Right atrium auricular region (tissue), 2 donors: Measurements from ENCODE around the gene RNF217. TPM values are rescaled to one million over a fixed set of nuclear protein-coding genes. Genes with fewer than 3 reads are reported as not detected.
A peak's percentile ranks its signal among the peaks of the same experiment; 100 is the strongest.

Experiments
- DNase-seq: peaks from one replicate; pipeline ENCODE4 v3.0.0-alpha.2; 2019; ENCODE audit warnings: low spot score
- H3K27ac ChIP-seq, 2 donors: fragments of 200-600 bp; sonication (generic); 1 replicate in 1 of 2; 2 replicates in 1 of 2; pipeline ENCODE4 v1.5.1; 2016 to 2019
- H3K27me3 ChIP-seq, 2 donors: fragments of 200-600 bp; sonication (generic); one replicate each; pipeline versions ENCODE4 v1.5.1 to v1.6.0; 2017 to 2019
- H3K36me3 ChIP-seq: fragments of 200-600 bp; sonication (generic); one replicate; pipeline ENCODE4 v1.5.1; 2016
- H3K4me1 ChIP-seq, 2 donors: fragments of 200-600 bp; sonication (generic); one replicate each; pipeline versions ENCODE4 v1.5.1 to v1.6.0; 2017 to 2019
- H3K4me3 ChIP-seq, 2 donors: fragments of 200-600 bp; sonication (generic); 1 replicate in 1 of 2; 2 replicates in 1 of 2; pipeline ENCODE4 v1.5.1; 2017 to 2019; ENCODE audit warnings: mild to moderate bottlenecking in 1 of 2, moderate library complexity in 1 of 2
- H3K9me3 ChIP-seq, 2 donors: fragments of 200-600 bp; sonication (generic); one replicate each; pipeline ENCODE4 v1.5.1; 2019
- total RNA-seq, 2 donors: library from RNA; depleted of rRNA; stranded (reverse); fragments of >200 nt; gene quantifications; one replicate each; pipeline ENCODE4 v1.1.0, GENCODE V29; 2016
- TF ChIP-seq, protein P1 (sequence below), 2 donors: fragments of 200-600 bp; sonication (generic); IDR thresholded peaks; one replicate each; pipeline ENCODE4 v1.5.1; 2019; ENCODE audit warnings: antibody characterized with exemption in 2 of 2

RNF217 gene
- total RNA-seq, 2 donors from 2014 or later = 12.7 to 14.1 TPM

DNA sequence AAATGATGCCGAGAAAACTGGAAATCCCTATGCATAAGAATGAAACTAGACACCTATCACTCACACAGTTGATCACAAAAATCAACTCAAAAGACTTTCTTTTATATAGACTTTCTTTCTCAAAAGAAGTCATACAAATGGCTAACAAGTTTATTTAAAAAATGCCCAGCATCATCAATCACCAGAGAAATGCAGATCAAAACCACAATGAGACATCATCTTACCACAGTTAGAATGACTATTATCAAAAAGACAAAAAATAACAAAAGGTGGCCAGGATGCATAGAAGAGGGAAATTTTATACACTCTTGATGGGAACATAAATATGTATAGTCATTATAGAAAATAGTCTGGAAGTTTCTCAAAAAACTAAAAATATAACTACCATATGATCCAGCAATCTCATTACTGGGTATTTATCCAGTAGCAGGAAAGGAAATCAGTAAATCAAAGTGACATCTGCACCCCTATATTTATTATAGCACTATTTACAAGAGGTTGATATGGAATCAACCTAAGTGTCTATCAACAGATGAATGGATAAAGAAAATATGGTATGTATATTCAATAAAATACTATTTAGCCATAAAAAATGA, 3.4 kb upstream of the RNF217 start:
- no peak for DNase-seq
- Histone ChIP-seq H3K27me3 (no peaks in the 10 kb centered on the region), H3K9me3 (no peaks in the 10 kb centered on the region), H3K27ac (no peak overlapping the region), H3K4me3 (no peak overlapping the region), H3K36me3 (no peaks in the 10 kb centered on the region), H3K4me1 (peaks cover 0 to 18% of the 10 kb centered on the region in 2 donors)
- TF ChIP-seq, protein P1, sequence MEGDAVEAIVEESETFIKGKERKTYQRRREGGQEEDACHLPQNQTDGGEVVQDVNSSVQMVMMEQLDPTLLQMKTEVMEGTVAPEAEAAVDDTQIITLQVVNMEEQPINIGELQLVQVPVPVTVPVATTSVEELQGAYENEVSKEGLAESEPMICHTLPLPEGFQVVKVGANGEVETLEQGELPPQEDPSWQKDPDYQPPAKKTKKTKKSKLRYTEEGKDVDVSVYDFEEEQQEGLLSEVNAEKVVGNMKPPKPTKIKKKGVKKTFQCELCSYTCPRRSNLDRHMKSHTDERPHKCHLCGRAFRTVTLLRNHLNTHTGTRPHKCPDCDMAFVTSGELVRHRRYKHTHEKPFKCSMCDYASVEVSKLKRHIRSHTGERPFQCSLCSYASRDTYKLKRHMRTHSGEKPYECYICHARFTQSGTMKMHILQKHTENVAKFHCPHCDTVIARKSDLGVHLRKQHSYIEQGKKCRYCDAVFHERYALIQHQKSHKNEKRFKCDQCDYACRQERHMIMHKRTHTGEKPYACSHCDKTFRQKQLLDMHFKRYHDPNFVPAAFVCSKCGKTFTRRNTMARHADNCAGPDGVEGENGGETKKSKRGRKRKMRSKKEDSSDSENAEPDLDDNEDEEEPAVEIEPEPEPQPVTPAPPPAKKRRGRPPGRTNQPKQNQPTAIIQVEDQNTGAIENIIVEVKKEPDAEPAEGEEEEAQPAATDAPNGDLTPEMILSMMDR (IDR thresholded peaks at IDR 0.05) = no peak

DNA sequence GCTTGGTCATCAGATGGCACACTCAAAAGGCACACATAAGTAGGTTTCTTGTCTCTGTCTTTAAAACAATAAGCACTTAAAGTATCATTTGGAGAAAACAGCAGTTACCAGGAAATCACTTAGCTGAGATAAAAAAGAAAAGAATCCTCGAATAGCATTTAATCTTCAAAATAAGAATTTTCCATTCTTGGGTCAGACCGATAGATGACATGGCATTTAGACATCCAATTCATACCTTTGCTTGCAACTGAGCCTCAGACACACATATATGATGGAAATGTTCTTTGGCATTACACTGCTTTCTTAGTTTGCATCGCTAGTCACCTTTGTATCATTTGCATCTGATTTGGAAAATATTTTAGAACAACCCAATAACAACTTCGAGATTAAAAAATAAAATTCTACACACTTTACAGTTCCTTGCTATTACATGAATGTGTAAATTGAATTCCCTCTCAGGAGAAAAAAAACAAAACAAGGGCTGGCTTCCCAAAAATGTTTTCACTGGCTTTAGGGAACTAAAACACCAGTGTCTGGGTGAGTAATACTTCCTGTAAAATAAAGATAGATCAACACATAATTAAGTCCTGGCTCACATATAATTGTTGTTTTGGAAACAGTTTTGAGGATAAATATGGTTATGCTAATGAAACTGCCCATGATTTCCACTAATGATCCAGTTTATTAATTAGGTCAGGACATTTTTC, 1.3 kb upstream of the RNF217 start:
- Histone ChIP-seq H3K36me3 (no peaks in the 10 kb centered on the region), H3K27me3 (no peaks in the 10 kb centered on the region), H3K27ac (peak overlapping the region; percentile 88 to 90), H3K4me1 (peaks cover 0 to 32% of the 10 kb centered on the region in 2 donors), H3K4me3 (peak overlapping the region; percentile 71), H3K9me3 (no peaks in the 10 kb centered on the region)
- DNase-seq = no peak
- TF ChIP-seq, protein P1 (IDR thresholded peaks at IDR 0.05) = no peak

DNA sequence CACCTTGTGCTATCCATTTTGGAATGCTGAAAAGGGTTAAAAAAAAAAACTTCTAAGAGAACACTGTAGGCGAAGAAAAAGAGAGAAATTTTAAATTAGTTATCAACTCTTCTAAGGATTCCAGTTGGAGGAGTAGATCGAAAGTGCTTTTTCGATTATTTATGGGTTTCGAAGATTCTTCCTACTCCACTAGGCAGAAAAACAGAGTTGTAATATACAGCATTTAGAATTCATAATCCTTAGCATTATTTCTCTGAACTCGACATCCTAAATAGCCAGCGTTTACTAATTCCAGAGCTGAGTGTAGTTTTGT, 817 bp upstream of the RNF217 start:
- H3K4me1 ChIP-seq = peaks cover 0 to 35% of the 10 kb centered on the region in 2 donors
- no peaks in the 10 kb centered on the region for H3K36me3 ChIP-seq
- TF ChIP-seq, protein P1 (IDR thresholded peaks at IDR 0.05) = no peak
- DNase-seq = no peak
- H3K27ac ChIP-seq = peak overlapping the region; percentile 88 to 90
- H3K27me3 ChIP-seq = no peaks in the 10 kb centered on the region
- H3K9me3 ChIP-seq = no peaks in the 10 kb centered on the region
- peak overlapping the region; percentile 71 for H3K4me3 ChIP-seq

DNA sequence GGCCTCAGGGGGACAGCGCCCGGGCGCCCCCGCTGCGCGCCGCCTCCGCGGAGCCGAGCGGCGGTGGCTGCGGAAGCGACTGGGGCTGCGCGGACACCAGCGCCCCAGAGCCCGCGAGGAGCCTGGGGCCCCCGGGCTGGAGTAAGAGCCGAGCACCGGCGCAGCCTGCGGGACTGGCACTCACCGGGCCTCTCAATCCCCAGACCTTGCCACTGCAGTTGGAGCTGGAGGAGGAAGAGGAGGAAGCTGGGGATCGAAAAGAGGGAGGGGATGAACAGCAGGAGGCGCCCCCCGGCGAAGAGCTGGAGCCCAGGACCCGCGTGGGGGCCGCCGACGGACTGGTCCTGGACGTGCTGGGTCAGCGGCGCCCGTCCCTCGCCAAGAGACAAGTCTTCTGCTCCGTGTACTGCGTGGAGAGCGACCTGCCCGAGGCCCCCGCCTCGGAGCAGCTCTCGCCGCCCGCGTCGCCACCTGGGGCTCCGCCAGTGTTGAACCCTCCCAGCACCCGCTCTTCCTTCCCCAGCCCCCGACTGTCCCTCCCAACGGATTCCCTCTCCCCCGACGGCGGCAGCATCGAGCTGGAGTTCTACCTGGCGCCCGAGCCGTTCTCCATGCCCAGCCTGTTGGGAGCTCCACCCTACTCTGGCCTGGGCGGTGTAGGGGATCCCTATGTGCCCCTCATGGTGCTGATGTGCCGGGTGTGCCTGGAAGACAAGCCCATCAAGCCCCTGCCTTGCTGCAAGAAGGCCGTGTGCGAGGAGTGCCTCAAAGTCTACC, 590 bp downstream of the RNF217 start:
- H3K27me3 ChIP-seq = no peaks in the 10 kb centered on the region
- peak overlapping the region; percentile 71 for H3K4me3 ChIP-seq
- H3K27ac ChIP-seq = peak overlapping the region; percentile 88 to 90
- no peak for DNase-seq
- H3K9me3 ChIP-seq = no peaks in the 10 kb centered on the region
- H3K4me1 ChIP-seq = peaks cover 0 to 35% of the 10 kb centered on the region in 2 donors
- no peaks in the 10 kb centered on the region for H3K36me3 ChIP-seq
- TF ChIP-seq, protein P1 (IDR thresholded peaks at IDR 0.05) = peak in 1 of 2 donors; percentile 56

DNA sequence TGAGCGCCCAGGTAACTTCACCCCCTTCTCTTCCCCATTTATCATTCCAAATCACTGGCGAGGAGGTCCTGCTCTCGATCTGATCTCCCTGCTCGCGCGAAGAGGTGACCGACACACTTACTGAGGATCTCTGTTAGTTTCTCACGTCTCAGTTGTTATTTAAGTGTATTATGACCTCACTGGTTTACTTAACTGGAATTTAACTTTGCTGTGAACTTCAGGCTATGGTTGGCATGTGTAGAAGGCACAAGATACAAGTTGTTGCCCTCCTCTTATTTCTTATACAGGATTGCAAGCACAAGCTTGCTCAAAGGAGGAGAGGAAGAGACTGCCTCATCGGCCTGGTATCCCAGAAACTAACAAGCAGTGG, 1.2 kb downstream of the RNF217 start:
- TF ChIP-seq, protein P1 (IDR thresholded peaks at IDR 0.05) = no peak
- no peaks in the 10 kb centered on the region for H3K9me3 ChIP-seq
- H3K4me3 ChIP-seq = peak overlapping the region; percentile 71
- peak overlapping the region; percentile 88 to 90 for H3K27ac ChIP-seq
- no peaks in the 10 kb centered on the region for H3K27me3 ChIP-seq
- peaks cover 0 to 41% of the 10 kb centered on the region in 2 donors for H3K4me1 ChIP-seq
- no peaks in the 10 kb centered on the region for H3K36me3 ChIP-seq
- no peak for DNase-seq
